Mucosa of rectum (tissue), 2 donors: Measurements from ENCODE around the gene GLTP.

ENCODE experiments used
- H3K27ac ChIP-seq, 2 donors: one replicate each; pipeline ENCODE4 v1.7.0; 2013; ENCODE audit warnings: inconsistent platforms in 2 of 2, low read depth in 2 of 2, low read length in 2 of 2
- H3K27me3 ChIP-seq, 2 donors: one replicate each; pipeline ENCODE4 v1.7.0; 2013; ENCODE audit warnings: low read length in 2 of 2; ENCODE audit not compliant: control insufficient read depth in 2 of 2, insufficient read depth in 2 of 2
- H3K36me3 ChIP-seq, 2 donors: one replicate each; pipeline ENCODE4 v1.7.0; 2013; ENCODE audit warnings: low read length in 2 of 2; ENCODE audit not compliant: control insufficient read depth in 2 of 2, insufficient read depth in 2 of 2
- H3K4me1 ChIP-seq, 2 donors: one replicate each; pipeline ENCODE4 v1.7.0; 2013; ENCODE audit warnings: low read length in 2 of 2, mild to moderate bottlenecking in 1 of 2; ENCODE audit not compliant: control insufficient read depth in 2 of 2, insufficient read depth in 2 of 2
- H3K4me3 ChIP-seq, 2 donors: one replicate each; pipeline ENCODE4 v1.7.0; 2013; ENCODE audit warnings: low read length in 2 of 2
- H3K9ac ChIP-seq, 2 donors: one replicate each; pipeline ENCODE4 v1.7.0; 2013; ENCODE audit warnings: low read length in 2 of 2, low read depth in 1 of 2, mild to moderate bottlenecking in 1 of 2
- H3K9me3 ChIP-seq, 2 donors: one replicate each; pipeline ENCODE4 v1.7.0; 2013; ENCODE audit warnings: low read length in 2 of 2; ENCODE audit not compliant: control insufficient read depth in 2 of 2
- donor health status: healthy.
- donor health status: Normal muscosa, but diverticular disease.

GLTP gene

GRCh38 chr12:109832541-109833306 is 47.6 kb downstream of the GLTP start:
- no peaks in the 10 kb centered on the region for H3K9me3 ChIP-seq
- H3K4me1 ChIP-seq = no peaks in the 10 kb centered on the region
- peaks cover 0 to 16% of the 10 kb centered on the region in 2 donors for H3K27me3 ChIP-seq
- no peaks in the 10 kb centered on the region for H3K36me3 ChIP-seq
- H3K4me3 ChIP-seq = no peak overlapping the region
- no peak overlapping the region for H3K9ac ChIP-seq
- no peak overlapping the region for H3K27ac ChIP-seq

GRCh38 chr12:109831929-109832328 is 48.4 kb downstream of the GLTP start:
- no peak overlapping the region for H3K4me3 ChIP-seq

GRCh38 chr12:109831365-109831764 is 49.0 kb downstream of the GLTP start:
- peaks cover 0 to 13% of the 10 kb centered on the region in 2 donors for H3K27me3 ChIP-seq
- H3K27ac ChIP-seq = no peak overlapping the region

More at GRCh38 chr12:109831929-109832328, 48.4 kb downstream of the GLTP start:
- Histone ChIP-seq H3K36me3 (no peaks in the 10 kb centered on the region), H3K27ac (no peak overlapping the region), H3K9ac (no peak overlapping the region), H3K9me3 (no peaks in the 10 kb centered on the region), H3K27me3 (peaks cover 0 to 14% of the 10 kb centered on the region in 2 donors), H3K4me1 (no peaks in the 10 kb centered on the region)

DNA sequence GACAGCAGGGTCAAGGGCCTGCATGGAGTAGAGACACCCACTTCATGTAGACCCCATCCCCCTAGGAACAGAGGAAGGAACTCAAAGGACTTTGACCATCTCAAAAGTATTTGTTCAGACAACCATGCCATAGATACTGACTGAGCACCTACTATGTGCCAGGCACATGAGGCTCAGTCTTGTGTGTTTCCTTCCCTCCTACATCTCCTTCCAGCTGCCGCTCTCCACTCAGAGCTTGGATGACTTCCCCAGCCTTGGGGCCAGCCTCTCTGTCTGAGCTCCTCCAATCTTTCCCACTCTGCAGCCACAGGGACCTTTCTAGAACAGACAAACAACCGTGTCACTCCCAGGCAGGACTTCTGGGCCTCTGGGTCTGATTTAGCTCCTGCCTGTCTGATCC is 49.6 kb downstream of the GLTP start:
- H3K9ac ChIP-seq = no peak overlapping the region
- peaks cover 0 to 13% of the 10 kb centered on the region in 2 donors for H3K27me3 ChIP-seq
- no peaks in the 10 kb centered on the region for H3K4me1 ChIP-seq
- H3K4me3 ChIP-seq = no peak overlapping the region
- H3K27ac ChIP-seq = no peak overlapping the region
- H3K9me3 ChIP-seq = no peaks in the 10 kb centered on the region
- no peaks in the 10 kb centered on the region for H3K36me3 ChIP-seq

More at GRCh38 chr12:109831365-109831764, 49.0 kb downstream of the GLTP start:
- Histone ChIP-seq H3K36me3 (no peaks in the 10 kb centered on the region), H3K9me3 (no peaks in the 10 kb centered on the region), H3K4me3 (no peak overlapping the region), H3K4me1 (no peaks in the 10 kb centered on the region), H3K9ac (no peak overlapping the region)

DNA sequence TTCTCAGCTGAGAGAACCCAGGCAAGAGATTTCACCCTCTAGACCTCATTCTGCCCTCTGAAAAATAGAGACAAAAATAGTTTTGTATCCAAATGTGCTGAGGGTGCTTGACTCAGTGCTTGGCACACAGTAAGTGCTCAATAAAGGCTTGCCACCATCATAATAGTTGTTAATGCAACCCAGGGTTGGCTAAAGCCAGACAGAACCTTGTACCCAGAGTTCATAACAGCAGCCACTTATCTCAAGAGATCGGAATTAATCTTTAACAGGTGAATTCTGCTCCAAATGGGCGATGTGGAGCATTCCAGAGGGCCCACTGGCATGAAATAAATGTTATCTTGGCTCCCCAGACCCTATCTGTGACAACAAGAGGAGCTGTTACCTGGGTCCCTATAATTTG is 50.1 kb downstream of the GLTP start:
- no peaks in the 10 kb centered on the region for H3K4me1 ChIP-seq
- H3K27me3 ChIP-seq = peaks cover 0 to 17% of the 10 kb centered on the region in 2 donors
- H3K36me3 ChIP-seq = no peaks in the 10 kb centered on the region
- H3K9ac ChIP-seq = no peak overlapping the region
- H3K4me3 ChIP-seq = no peak overlapping the region
- H3K27ac ChIP-seq = no peak overlapping the region
- no peaks in the 10 kb centered on the region for H3K9me3 ChIP-seq

DNA sequence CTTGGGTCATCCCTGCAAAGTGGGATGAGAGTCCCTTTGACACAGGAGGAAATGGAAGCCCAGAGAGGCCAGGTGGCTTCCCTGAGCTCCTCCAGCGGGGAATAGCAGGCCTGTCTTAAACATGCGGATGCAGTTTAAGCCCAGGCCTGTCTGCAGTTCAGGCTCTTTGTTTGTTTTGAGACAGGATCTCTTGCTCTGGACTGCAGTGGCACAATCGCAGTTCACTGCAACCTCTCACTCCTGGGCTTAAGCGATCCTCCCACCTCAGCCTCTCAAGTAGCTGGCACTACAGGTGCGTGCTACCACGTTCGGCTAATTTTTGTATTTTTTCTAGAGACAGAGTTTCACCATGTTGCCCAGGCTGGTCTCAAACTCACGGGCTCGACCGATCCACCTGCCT is 50.7 kb downstream of the GLTP start:
- Histone ChIP-seq H3K9me3 (no peaks in the 10 kb centered on the region), H3K36me3 (no peaks in the 10 kb centered on the region), H3K9ac (no peak overlapping the region), H3K27me3 (peaks cover 0 to 17% of the 10 kb centered on the region in 2 donors), H3K4me3 (no peak overlapping the region), H3K27ac (no peak overlapping the region), H3K4me1 (no peaks in the 10 kb centered on the region)

DNA sequence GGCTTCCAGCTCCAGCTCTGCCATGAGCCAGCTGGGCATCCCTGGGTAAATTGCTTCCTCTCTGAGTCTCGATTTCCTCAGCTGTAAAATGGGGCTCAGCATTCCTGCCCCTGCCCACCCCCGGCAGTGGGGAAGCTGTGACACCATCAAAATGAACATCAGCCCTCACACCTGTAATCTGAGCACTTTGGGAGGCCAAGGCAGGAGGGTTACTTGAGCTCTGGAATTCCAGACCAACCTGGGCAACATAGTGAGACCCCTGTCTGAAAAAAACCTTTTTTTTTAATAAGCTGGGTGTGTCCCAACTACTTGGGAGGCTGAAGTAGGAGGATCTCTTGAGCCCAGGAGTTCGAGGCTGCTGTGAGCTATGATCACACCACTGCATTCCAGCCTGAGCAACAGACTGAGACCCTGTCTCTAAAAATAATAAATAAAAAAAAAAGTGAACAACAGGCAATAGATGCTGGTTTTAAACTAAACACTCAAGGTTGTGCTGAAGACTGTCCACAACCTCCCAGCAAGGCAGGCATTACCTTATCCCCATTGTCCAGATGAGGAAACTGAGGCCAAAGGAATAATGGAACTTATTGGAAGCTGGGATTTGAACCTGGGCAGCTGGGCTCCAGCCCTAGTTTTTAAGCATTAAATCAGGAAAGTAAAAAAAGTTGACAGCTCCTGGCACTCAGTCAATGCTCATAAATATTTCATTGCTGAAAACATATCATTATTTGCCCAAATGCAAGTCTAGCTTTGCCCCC is 51.4 kb downstream of the GLTP start:
- Histone ChIP-seq H3K27ac (no peak overlapping the region), H3K27me3 (peaks cover 0 to 17% of the 10 kb centered on the region in 2 donors), H3K4me3 (no peak overlapping the region), H3K9me3 (no peaks in the 10 kb centered on the region), H3K9ac (no peak overlapping the region), H3K4me1 (no peaks in the 10 kb centered on the region), H3K36me3 (no peaks in the 10 kb centered on the region)

DNA sequence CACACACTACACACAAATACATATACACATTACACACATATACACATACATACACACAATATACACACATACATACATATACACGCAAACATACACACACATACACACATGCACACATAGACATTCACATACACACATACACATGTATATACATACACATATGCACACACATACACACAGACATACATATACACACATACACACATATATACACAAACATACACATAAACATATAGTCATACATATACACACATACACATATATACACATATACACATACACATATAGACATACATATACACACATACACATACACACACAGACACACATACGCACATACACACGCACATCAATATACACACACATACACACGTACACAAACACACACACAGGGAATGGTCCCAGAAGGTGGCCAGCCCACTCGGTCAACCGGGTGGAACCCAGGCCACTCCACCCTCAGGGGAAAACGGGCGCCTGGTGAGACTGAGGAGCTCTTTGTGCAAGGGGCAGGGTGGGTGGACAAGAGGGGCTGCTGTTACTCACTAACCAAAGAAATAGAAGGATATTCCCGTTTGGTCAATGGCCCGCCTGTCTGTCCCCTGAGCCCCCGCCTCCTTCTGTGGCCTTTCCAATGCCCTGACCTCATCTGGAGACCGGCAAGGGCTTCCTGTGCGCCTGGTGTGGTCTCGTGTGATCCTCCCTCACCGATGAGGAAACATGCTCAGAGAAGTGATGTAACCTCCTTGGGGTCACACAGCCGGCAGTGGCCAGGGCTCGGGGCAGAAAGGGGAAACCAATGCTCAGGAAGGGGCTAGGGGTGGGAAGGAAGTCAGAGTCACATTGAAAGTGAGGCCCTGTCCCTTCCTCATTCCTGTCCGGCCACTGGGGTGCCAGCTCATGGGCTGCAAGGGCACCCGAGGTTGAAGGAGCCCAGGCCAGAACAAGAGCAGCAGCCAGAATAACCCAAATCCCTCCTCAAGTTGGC is 52.5 kb downstream of the GLTP start:
- Histone ChIP-seq H3K36me3 (no peaks in the 10 kb centered on the region), H3K27ac (no peak overlapping the region), H3K4me3 (no peak overlapping the region), H3K27me3 (peaks cover 0 to 9% of the 10 kb centered on the region in 2 donors), H3K9me3 (no peaks in the 10 kb centered on the region), H3K4me1 (no peaks in the 10 kb centered on the region), H3K9ac (no peak overlapping the region)

DNA sequence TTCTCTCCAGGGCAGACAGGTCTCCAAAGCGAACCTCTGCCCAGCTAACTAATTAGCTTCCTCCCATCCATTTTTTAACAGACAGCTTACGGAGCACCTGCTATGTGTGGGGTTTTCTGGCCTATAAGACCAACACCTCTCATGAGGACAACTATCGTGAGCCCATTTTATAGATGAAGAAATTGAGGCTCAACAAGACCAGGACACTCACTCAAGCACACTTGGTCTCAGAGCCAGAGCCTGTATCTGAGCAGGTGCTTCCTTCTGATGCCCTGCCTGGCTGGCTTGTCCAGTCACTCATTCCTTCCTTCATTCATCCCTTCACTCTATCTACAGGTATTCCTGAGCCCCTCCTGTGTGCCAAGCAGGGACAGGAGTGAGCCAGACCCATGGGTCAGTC is 53.3 kb downstream of the GLTP start:
- H3K36me3 ChIP-seq = no peaks in the 10 kb centered on the region
- H3K9ac ChIP-seq = no peak overlapping the region
- no peaks in the 10 kb centered on the region for H3K9me3 ChIP-seq
- no peaks in the 10 kb centered on the region for H3K4me1 ChIP-seq
- no peak overlapping the region for H3K4me3 ChIP-seq
- no peak overlapping the region for H3K27ac ChIP-seq
- peaks cover 0 to 4% of the 10 kb centered on the region in 2 donors for H3K27me3 ChIP-seq
